GM23338 (cell line): ENCODE results near the gene CAMTA1. TPM values are rescaled to one million over a fixed set of nuclear protein-coding genes. Genes with fewer than 3 reads are reported as not detected.
A peak's percentile ranks its signal among the peaks of the same experiment; 100 is the strongest.

Experiments used
- ATAC-seq: fragments of 200-7000 bp; cut with Tn5 transposase; 3 replicates; pipeline ENCODE4 v1.9.1; 2020
- DNase-seq: peaks from one replicate; pipeline ENCODE4 v3.0.0-alpha.2; 2015; ENCODE audit warnings: low spot score
- H2AFZ ChIP-seq: fragments of 200-600 bp; sonication (generic); 2 replicates; pipeline ENCODE4 v1.8.0; 2016; ENCODE audit warnings: antibody characterized with exemption, mild to moderate bottlenecking, moderate library complexity
- H3F3A ChIP-seq: fragments of 200-600 bp; sonication (generic); replicated peaks from 2 replicates; pipeline ENCODE4 v1.8.0; 2017; ENCODE audit warnings: antibody characterized with exemption, mixed run types, low read depth
- H3K27ac ChIP-seq: fragments of 200-600 bp; sonication (generic); 2 replicates; pipeline ENCODE4 v1.6.1; 2016; ENCODE audit warnings: low read depth
- H3K27me3 ChIP-seq: fragments of 200-600 bp; sonication (generic); 2 replicates; pipeline ENCODE4 v1.8.0; 2016; ENCODE audit warnings: mild to moderate bottlenecking, mixed run types, moderate library complexity; ENCODE audit not compliant: insufficient read depth
- H3K36me3 ChIP-seq: fragments of 200-600 bp; sonication (generic); 2 replicates; pipeline ENCODE4 v1.8.0; 2016; ENCODE audit warnings: mild to moderate bottlenecking; ENCODE audit not compliant: insufficient read depth
- H3K4me1 ChIP-seq: fragments of 200-600 bp; sonication (generic); 2 replicates; pipeline ENCODE4 v1.8.0; 2016; ENCODE audit warnings: mild to moderate bottlenecking, moderate library complexity; ENCODE audit not compliant: insufficient read depth
- H3K4me2 ChIP-seq: fragments of 200-600 bp; sonication (generic); 2 replicates; pipeline ENCODE4 v1.7.1; 2017; ENCODE audit warnings: mixed run types
- H3K4me3 ChIP-seq: fragments of 200-600 bp; sonication (generic); 2 replicates; pipeline ENCODE4 v1.6.1; 2016; ENCODE audit warnings: mixed run types
- H3K79me2 ChIP-seq: fragments of 200-600 bp; sonication (generic); replicated peaks from 2 replicates; pipeline ENCODE4 v1.8.0; 2017; ENCODE audit warnings: mild to moderate bottlenecking; ENCODE audit not compliant: insufficient read depth
- H3K9me2 ChIP-seq: fragments of 200-600 bp; sonication (generic); 2 replicates; pipeline ENCODE4 v1.8.0; 2017; ENCODE audit not compliant: insufficient read depth
- H4K20me1 ChIP-seq: fragments of 200-600 bp; sonication (generic); replicated peaks from 2 replicates; pipeline ENCODE4 v1.8.0; 2017; ENCODE audit warnings: mild to moderate bottlenecking; ENCODE audit not compliant: insufficient read depth
- H3K27ac Mint-ChIP-seq: 2 replicates; pipeline ENCODE4 v1.8.0; 2020; ENCODE audit warnings: inconsistent platforms, mild to moderate bottlenecking, moderate library complexity, mixed read lengths
- H3K27me3 Mint-ChIP-seq: 3 replicates; pipeline ENCODE4 v1.8.0; 2022; ENCODE audit warnings: low read depth, mild to moderate bottlenecking, moderate library complexity, mixed read lengths, inconsistent platforms; ENCODE audit not compliant: insufficient read depth, poor library complexity
- H3K36me3 Mint-ChIP-seq: 3 replicates; pipeline ENCODE4 v1.8.0; 2021; ENCODE audit warnings: low read depth, mild to moderate bottlenecking, inconsistent platforms, moderate library complexity, mixed read lengths
- H3K4me1 Mint-ChIP-seq: 3 replicates; pipeline ENCODE4 v1.8.0; 2020; ENCODE audit warnings: mild to moderate bottlenecking, inconsistent platforms, mixed read lengths
- H3K4me3 Mint-ChIP-seq: 3 replicates; pipeline ENCODE4 v1.8.0; 2021; ENCODE audit warnings: moderate library complexity, mild to moderate bottlenecking, inconsistent platforms, mixed read lengths
- H3K9me3 Mint-ChIP-seq: 3 replicates; pipeline ENCODE4 v1.8.0; 2020; ENCODE audit warnings: moderate library complexity, mild to moderate bottlenecking, inconsistent platforms, mixed read lengths
- CREB1 ChIP-seq: fragments of 250-450 bp; sonication (Bioruptor Pico); IDR thresholded peaks from 2 replicates; pipeline ENCODE4 v1.5.0; 2020; ENCODE audit warnings: low read depth, mild to moderate bottlenecking, moderate library complexity
- CTCF ChIP-seq, 2 experiments: fragments of 200-600 bp in 1 of 2; sonication (generic) in 1 of 2; conservative IDR thresholded peaks; 2 replicates each; pipeline versions ENCODE4 v1.5.1 to v1.6.1; 2016 to 2017; ENCODE audit warnings: antibody characterized with exemption in 2 of 2, low read depth in 2 of 2, mild to moderate bottlenecking in 2 of 2, moderate library complexity in 1 of 2
- STAT1 ChIP-seq: IDR thresholded peaks from one replicate; pipeline ENCODE4 v1.6.1; 2016; ENCODE audit warnings: antibody characterized with exemption; ENCODE audit not compliant: unreplicated experiment
- ZNF114 ChIP-seq: fragments of 250-450 bp; sonication (Bioruptor Pico); IDR thresholded peaks from 2 replicates; pipeline ENCODE4 v1.5.0; 2020; ENCODE audit warnings: mild to moderate bottlenecking, moderate library complexity
- ZNF331 ChIP-seq: fragments of 250-450 bp; sonication (Bioruptor Pico); IDR thresholded peaks from 2 replicates; pipeline ENCODE4 v1.5.0; 2020; ENCODE audit warnings: low read depth, mild to moderate bottlenecking, moderate library complexity
- ZNF462 ChIP-seq: fragments of 250-450 bp; sonication (Bioruptor Pico); IDR thresholded peaks from 2 replicates; pipeline ENCODE4 v1.5.0; 2020; ENCODE audit warnings: mild to moderate bottlenecking, moderate library complexity
- polyA plus RNA-seq: library from polyadenylated mRNA; unstranded; fragments of >200 nt; fragmentation: Nextera tagmentation; extraction: Ambion mirVana; gene quantifications from 2 replicates; pipeline ENCODE4 v1.2.1, GENCODE V29; 2016
- total RNA-seq: library from RNA; depleted of rRNA; stranded (reverse); fragments of >200 nt; shearing (Covaris generic); gene quantifications from 2 replicates; pipeline ENCODE4 v1.2.3, GENCODE V29; 2014

The CAMTA1 gene
- total and polyA plus RNA-seq, 2 experiments from 2014 or later: 115 to 519 TPM

GRCh38 chr1:6956488-6957159 lies 171.4 kb downstream of the CAMTA1 start:
- no peak overlapping the region; the same call in 2 of the 3 replicates for H3K4me3 Mint-ChIP-seq
- ATAC-seq (peak; percentile 92), DNase-seq (peak; percentile 81)
- H2AFZ ChIP-seq: no peak overlapping the region
- no peaks in the 10 kb centered on the region for H3K9me2 ChIP-seq
- H3K27ac ChIP-seq: peak overlapping the region; percentile 42; the same call in 1 of the 2 replicates
- 0 out of 2 replicates have a peak, but pooled peaks cover 2% of the 10 kb centered on the region for H3F3A ChIP-seq
- no peaks in the 10 kb centered on the region for H3K36me3 Mint-ChIP-seq
- H3K79me2 ChIP-seq: no peaks in the 10 kb centered on the region
- no peak overlapping the region for H3K4me3 ChIP-seq
- peaks cover 38% of the 10 kb centered on the region for H3K4me1 Mint-ChIP-seq
- H3K9me3 Mint-ChIP-seq: no peaks in the 10 kb centered on the region
- no peaks in the 10 kb centered on the region for H3K27me3 ChIP-seq
- H3K36me3 ChIP-seq: no peaks in the 10 kb centered on the region
- peaks cover 5% of the 10 kb centered on the region for H3K27me3 Mint-ChIP-seq
- peaks cover 14% of the 10 kb centered on the region for H3K4me1 ChIP-seq
- peak; percentile 26; the same call in 1 of the 2 replicates for TF ChIP-seq ZNF462 (CRISPR knock-in tag)
- TF ChIP-seq CREB1 (CRISPR knock-in tag): no peak
- no peaks in the 10 kb centered on the region for H4K20me1 ChIP-seq
- no peak overlapping the region for H3K27ac Mint-ChIP-seq
- peak overlapping the region; percentile 58 for H3K4me2 ChIP-seq

- Mint-ChIP-seq H3K27me3 (peaks cover 5% of the 10 kb centered on the region), H3K36me3 (no peaks in the 10 kb centered on the region), H3K4me3 (no peak overlapping the region), H3K9me3 (no peaks in the 10 kb centered on the region), H3K4me1 (peaks cover 38% of the 10 kb centered on the region), H3K27ac (no peak overlapping the region)
- Histone ChIP-seq H3K27me3 (no peaks in the 10 kb centered on the region), H3K9me2 (no peaks in the 10 kb centered on the region), H3K4me1 (peaks cover 14% of the 10 kb centered on the region), H3K27ac (no peak overlapping the region), H3F3A (0 out of 2 replicates have a peak, but pooled peaks cover 2% of the 10 kb centered on the region), H3K79me2 (no peaks in the 10 kb centered on the region), H3K4me2 (no peak overlapping the region), H3K36me3 (no peaks in the 10 kb centered on the region), H2AFZ (no peak overlapping the region), H3K4me3 (no peak overlapping the region), H4K20me1 (no peaks in the 10 kb centered on the region)
- ATAC-seq (no peak), DNase-seq (no peak)
- TF ChIP-seq ZNF114 (CRISPR knock-in tag) (no peak), STAT1 (no peak), CTCF (conservative IDR thresholded peaks at IDR 0.05; ENCODE audit: low read depth in 2 of 2) (no peak), ZNF331 (CRISPR knock-in tag) (no peak)
Observed at GRCh38 chr1:6957341-6957740, 172.1 kb downstream of the CAMTA1 start.
